NCI-H446 treated with DMSO at 0.1 percent for 48 hours (cell line): ENCODE results near the gene ALS2.
"Not testable (repeated sequence)": the region's sequence is repeated elsewhere in the genome, so short reads cannot be mapped to it uniquely, and the experiment has no call there.

Experiments
- DNase-seq: peaks from one replicate; lab custom pipeline; 2025; lab: John Stamatoyannopoulos, UW

ALS2 gene

GRCh38 chr2:201780674-201781493 lies at the start of gene ALS2:
ALS2 (minus strand) TSS chr2:201780933; CDS start chr2:201768885, 12,048 bp downstream.
- peak; percentile 93 for DNase-seq

GRCh38 chr2:201828220-201828619 lies 47.5 kb upstream of the ALS2 start:
- no peak for DNase-seq

- no peak for DNase-seq
These were observed 46.9 kb upstream of the ALS2 start for GRCh38 chr2:201827621-201828020.

- DNase-seq, result no peak
These were observed 43.5 kb upstream of the ALS2 start for GRCh38 chr2:201824212-201824611.

- DNase-seq, result no peak
These were observed 40.3 kb upstream of the ALS2 start for GRCh38 chr2:201821080-201821479.

- DNase-seq, result no peak
These were observed 39.8 kb upstream of the ALS2 start for GRCh38 chr2:201820383-201821007.

GRCh38 chr2:201816657-201817575 lies 36.2 kb upstream of the ALS2 start:
- DNase-seq, result no peak

GRCh38 chr2:201813996-201814760 lies 33.4 kb upstream of the ALS2 start:
- peak; percentile 27 for DNase-seq

GRCh38 chr2:201810604-201811003 lies 29.9 kb upstream of the ALS2 start:
- not testable (repeated sequence) for DNase-seq

GRCh38 chr2:201809633-201810032 lies 28.9 kb upstream of the ALS2 start:
- DNase-seq, result no peak

GRCh38 chr2:201808027-201808426 lies 27.3 kb upstream of the ALS2 start:
- no peak for DNase-seq

GRCh38 chr2:201807452-201807999 lies 26.8 kb upstream of the ALS2 start:
- DNase-seq, result peak; percentile 38

GRCh38 chr2:201806442-201807170 lies 25.9 kb upstream of the ALS2 start, which contains the start of gene CDK15:
CDK15 (plus strand) TSS chr2:201806537; CDS start chr2:201806665, 128 bp downstream.
- no peak for DNase-seq

- peak; percentile 32 for DNase-seq
These were observed 18.2 kb upstream of the ALS2 start for GRCh38 chr2:201798914-201799285.

GRCh38 chr2:201798252-201798913 lies 17.6 kb upstream of the ALS2 start:
- DNase-seq, result no peak

- DNase-seq, result no peak
These were observed 16.6 kb upstream of the ALS2 start for GRCh38 chr2:201797175-201797840.

- DNase-seq, result no peak
These were observed 15.7 kb upstream of the ALS2 start for GRCh38 chr2:201796478-201796865.

GRCh38 chr2:201795607-201796477 lies 15.1 kb upstream of the ALS2 start:
- peak; percentile 34 for DNase-seq
